Measurements from ENCODE around the gene LYL1. TPM values are rescaled to one million over a fixed set of nuclear protein-coding genes. Genes with fewer than 3 reads are reported as not detected.

The LYL1 gene
- total and polyA plus RNA-seq, 9 of the 15 experiments (the other 6 are each of a cell fraction or from before 2014, with no cell fraction given), result 1.3 to 266 (median 34.0) TPM

GRCh38 chr19:13102666-13103580, at the start of gene LYL1 (continued):
- TF ChIP-seq SMAD4 (CRISPR knock-in tag; conservative IDR thresholded peaks at IDR 0.05) (peak; percentile 100), EHMT2 (IDR thresholded peaks at IDR 0.05) (no peak), RBBP5 (IDR thresholded peaks at IDR 0.05; ENCODE audit: borderline replicate concordance, insufficient read depth, low read length, poor library complexity, severe bottlenecking) (peak; percentile 75), ZNF408 (CRISPR knock-in tag; IDR thresholded peaks at IDR 0.05; ENCODE audit: low read depth) (no peak), TFAM (CRISPR knock-in tag; conservative IDR thresholded peaks at IDR 0.05) (no peak), ZSCAN29 (IDR thresholded peaks at IDR 0.05) (no peak), ZNF584 (CRISPR knock-in tag; IDR thresholded peaks at IDR 0.05; ENCODE audit: low read depth) (peak; percentile 88), PCBP1 (IDR thresholded peaks at IDR 0.05; ENCODE audit: low read depth, low read length, poor library complexity, severe bottlenecking) (peak; percentile 98), DEAF1 (CRISPR knock-in tag; IDR thresholded peaks at IDR 0.05) (0 out of 2 replicates have a peak, but pooled peaks have one; percentile 24), MAFF (IDR thresholded peaks at IDR 0.05; ENCODE audit: low read length) (no peak), CCAR2 (IDR thresholded peaks at IDR 0.05; ENCODE audit: low read depth, low read length) (no peak), NUFIP1 (IDR thresholded peaks at IDR 0.05; ENCODE audit: partially characterized antibody) (no peak), CBFA2T3 (IDR thresholded peaks at IDR 0.05) (peak; percentile 99), BMI1 (IDR thresholded peaks at IDR 0.05; ENCODE audit: low read length) (no peak), POLR2AphosphoS5 (IDR thresholded peaks at IDR 0.05; ENCODE audit: control insufficient read depth, insufficient read depth, low read depth, low read length) (peak; percentile 98), BRCA1 (IDR thresholded peaks at IDR 0.05) (no peak), BRCA1 (CRISPR knock-in tag; IDR thresholded peaks at IDR 0.05) (no peak), REST (IDR thresholded peaks at IDR 0.05; ENCODE audit: borderline replicate concordance) (peak; percentile 85), REST (CRISPR knock-in tag; IDR thresholded peaks at IDR 0.05; ENCODE audit: low read depth) (no peak; the same call in 1 of the 2 replicates), ZNF436 (CRISPR knock-in tag; IDR thresholded peaks at IDR 0.05) (peak; percentile 44; the same call in 1 of the 2 replicates)

All from K562 (cell line).